ENCODE results near the gene MTCL1.
A peak's percentile ranks its signal among the peaks of the same experiment; 100 is the strongest.

Gene MTCL1

GRCh38 chr18:8762968-8763367, 57.6 kb downstream of the MTCL1 start:
- Histone ChIP-seq H3K4me1 (peaks cover 61% of the 10 kb centered on the region), H3K27me3 (no peaks in the 10 kb centered on the region), H3K4me2 (peak overlapping the region; percentile 75), H4K20me1 (peaks cover 80% of the 10 kb centered on the region), H3K27ac (peak overlapping the region; percentile 61; the same call in 1 of the 2 replicates), H3K4me3 (no peak overlapping the region), H3K9me3 (peaks cover 39% of the 10 kb centered on the region), H3K36me3 (peaks cover 94% of the 10 kb centered on the region), H3K9ac (peak overlapping the region; percentile 16)
- TF ChIP-seq Cebpa-rat (IDR thresholded peaks at IDR 0.05) = no peak

GRCh38 chr18:8763611-8764010, 58.3 kb downstream of the MTCL1 start:
- no peak overlapping the region for H3K4me3 ChIP-seq
- peak overlapping the region; percentile 75 for H3K4me2 ChIP-seq
- TF ChIP-seq Cebpa-rat (IDR thresholded peaks at IDR 0.05) = no peak
- 0 out of 2 replicates have a peak overlapping the region, but pooled peaks have one; percentile 61 for H3K27ac ChIP-seq
- H3K36me3 ChIP-seq = peaks cover 92% of the 10 kb centered on the region
- H3K27me3 ChIP-seq = no peaks in the 10 kb centered on the region
- peaks cover 74% of the 10 kb centered on the region for H4K20me1 ChIP-seq
- peaks cover 61% of the 10 kb centered on the region for H3K4me1 ChIP-seq
- H3K9ac ChIP-seq = no peak overlapping the region
- peaks cover 33% of the 10 kb centered on the region for H3K9me3 ChIP-seq

GRCh38 chr18:8765783-8766463, 60.6 kb downstream of the MTCL1 start:
- H3K4me3 ChIP-seq = no peak overlapping the region

GRCh38 chr18:8766559-8767293, 61.4 kb downstream of the MTCL1 start:
- Histone ChIP-seq H4K20me1 (peaks cover 85% of the 10 kb centered on the region), H3K27me3 (no peaks in the 10 kb centered on the region), H3K9ac (no peak overlapping the region), H3K36me3 (peaks cover 90% of the 10 kb centered on the region), H3K4me3 (no peak overlapping the region), H3K9me3 (peaks cover 1% of the 10 kb centered on the region), H3K4me2 (peak overlapping the region; percentile 53), H3K27ac (peak overlapping the region; percentile 39; the same call in 1 of the 2 replicates), H3K4me1 (peaks cover 70% of the 10 kb centered on the region)
- no peak for TF ChIP-seq Cebpa-rat (IDR thresholded peaks at IDR 0.05)

More at GRCh38 chr18:8765783-8766463, 60.6 kb downstream of the MTCL1 start:
- Histone ChIP-seq H3K4me1 (peaks cover 73% of the 10 kb centered on the region), H3K27ac (peak overlapping the region; percentile 39; the same call in 1 of the 2 replicates), H3K4me2 (peak overlapping the region; percentile 53), H4K20me1 (peaks cover 86% of the 10 kb centered on the region), H3K9me3 (peaks cover 9% of the 10 kb centered on the region), H3K27me3 (no peaks in the 10 kb centered on the region), H3K36me3 (peaks cover 92% of the 10 kb centered on the region), H3K9ac (no peak overlapping the region)
- TF ChIP-seq Cebpa-rat (IDR thresholded peaks at IDR 0.05) = no peak

GRCh38 chr18:8767340-8767739, 62.0 kb downstream of the MTCL1 start:
- Histone ChIP-seq H3K9ac (no peak overlapping the region), H3K27ac (no peak overlapping the region), H3K4me2 (no peak overlapping the region), H4K20me1 (peaks cover 83% of the 10 kb centered on the region), H3K4me1 (peaks cover 70% of the 10 kb centered on the region), H3K36me3 (peaks cover 89% of the 10 kb centered on the region), H3K27me3 (no peaks in the 10 kb centered on the region), H3K4me3 (no peak overlapping the region), H3K9me3 (no peaks in the 10 kb centered on the region)
- TF ChIP-seq Cebpa-rat (IDR thresholded peaks at IDR 0.05) = no peak

GRCh38 chr18:8769509-8770095, 64.2 kb downstream of the MTCL1 start:
- H4K20me1 ChIP-seq = peaks cover 70% of the 10 kb centered on the region
- H3K9ac ChIP-seq = no peak overlapping the region
- no peak overlapping the region for H3K4me2 ChIP-seq
- no peak for TF ChIP-seq Cebpa-rat (IDR thresholded peaks at IDR 0.05)
- H3K4me1 ChIP-seq = peaks cover 69% of the 10 kb centered on the region
- no peaks in the 10 kb centered on the region for H3K9me3 ChIP-seq
- no peaks in the 10 kb centered on the region for H3K27me3 ChIP-seq
- no peak overlapping the region for H3K4me3 ChIP-seq
- H3K27ac ChIP-seq = no peak overlapping the region
- H3K36me3 ChIP-seq = peaks cover 80% of the 10 kb centered on the region

- Histone ChIP-seq H3K9me3 (no peaks in the 10 kb centered on the region), H3K9ac (no peak overlapping the region), H3K4me3 (no peak overlapping the region), H3K27me3 (no peaks in the 10 kb centered on the region), H3K27ac (no peak overlapping the region), H3K4me2 (no peak overlapping the region), H4K20me1 (peaks cover 59% of the 10 kb centered on the region), H3K36me3 (peaks cover 76% of the 10 kb centered on the region), H3K4me1 (peaks cover 69% of the 10 kb centered on the region)
- TF ChIP-seq Cebpa-rat (IDR thresholded peaks at IDR 0.05) = no peak
These were observed 65.3 kb downstream of the MTCL1 start for GRCh38 chr18:8770657-8771056.

- no peak overlapping the region for H3K27ac ChIP-seq
- H4K20me1 ChIP-seq = peaks cover 47% of the 10 kb centered on the region
- H3K4me2 ChIP-seq = peak overlapping the region; percentile 32
- peaks cover 69% of the 10 kb centered on the region for H3K4me1 ChIP-seq
- peaks cover 63% of the 10 kb centered on the region for H3K36me3 ChIP-seq
- no peaks in the 10 kb centered on the region for H3K9me3 ChIP-seq
- H3K4me3 ChIP-seq = no peak overlapping the region
- TF ChIP-seq Cebpa-rat (IDR thresholded peaks at IDR 0.05) = no peak
- no peak overlapping the region for H3K9ac ChIP-seq
- H3K27me3 ChIP-seq = no peaks in the 10 kb centered on the region
These were observed 66.6 kb downstream of the MTCL1 start for GRCh38 chr18:8771930-8772329.

GRCh38 chr18:8773980-8774379, 68.6 kb downstream of the MTCL1 start:
- Histone ChIP-seq H3K27me3 (no peaks in the 10 kb centered on the region), H3K4me2 (peak overlapping the region; percentile 96), H3K4me1 (peaks cover 87% of the 10 kb centered on the region), H4K20me1 (peaks cover 37% of the 10 kb centered on the region), H3K27ac (peak overlapping the region; percentile 99; the same call in 1 of the 2 replicates), H3K9me3 (no peaks in the 10 kb centered on the region), H3K9ac (no peak overlapping the region), H3K36me3 (peaks cover 58% of the 10 kb centered on the region), H3K4me3 (no peak overlapping the region)
- no peak for TF ChIP-seq Cebpa-rat (IDR thresholded peaks at IDR 0.05)
